MV-4-11 (cell line): ENCODE measurements around the gene LRRTM4.
"Not testable (repeated sequence)": the region's sequence is repeated elsewhere in the genome, so short reads cannot be mapped to it uniquely, and the experiment has no call there.

Experiments
- DNase-seq: peaks from one replicate; lab custom pipeline; 2025; lab: John Stamatoyannopoulos, UW

LRRTM4 gene

DNA sequence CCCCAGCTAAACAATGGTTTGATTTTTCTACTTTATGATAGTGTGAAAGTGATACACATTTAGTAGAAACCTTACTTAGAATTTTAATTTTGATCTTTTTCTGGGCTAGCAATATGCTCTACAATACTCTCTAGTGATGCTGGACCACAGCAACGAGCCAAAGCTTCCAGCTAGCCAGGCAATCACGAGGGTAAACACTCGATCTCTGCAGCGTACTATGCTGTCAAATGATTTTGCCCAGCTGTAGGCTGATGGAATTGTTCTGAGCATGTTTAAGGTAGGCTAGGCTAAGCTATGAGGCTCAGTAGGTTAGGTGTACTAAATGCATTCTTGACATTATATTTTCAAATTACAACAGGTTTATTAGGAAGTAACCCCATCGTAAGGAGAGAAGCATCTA lies 207.5 kb downstream of the LRRTM4 start:
- DNase-seq = no peak

DNA sequence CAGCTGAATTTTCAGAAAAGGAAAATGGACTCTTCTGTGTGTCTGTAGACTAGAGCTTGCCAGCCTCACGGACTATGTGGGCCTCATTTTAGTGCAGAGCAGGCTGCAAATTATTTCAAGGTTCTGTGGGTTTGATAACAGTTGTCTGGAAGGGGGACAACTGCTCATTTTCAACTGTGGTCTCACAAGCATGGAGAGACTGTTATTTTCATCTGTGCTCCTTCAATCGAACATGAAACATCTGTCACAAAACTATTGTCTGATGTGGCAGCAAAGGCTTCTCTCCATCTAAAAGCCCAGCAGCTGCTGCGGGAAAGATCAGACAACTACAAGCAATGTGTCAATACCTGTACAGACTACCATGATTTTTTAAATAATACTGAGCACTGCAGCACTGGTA lies 211.8 kb downstream of the LRRTM4 start:
- DNase-seq = no peak

DNA sequence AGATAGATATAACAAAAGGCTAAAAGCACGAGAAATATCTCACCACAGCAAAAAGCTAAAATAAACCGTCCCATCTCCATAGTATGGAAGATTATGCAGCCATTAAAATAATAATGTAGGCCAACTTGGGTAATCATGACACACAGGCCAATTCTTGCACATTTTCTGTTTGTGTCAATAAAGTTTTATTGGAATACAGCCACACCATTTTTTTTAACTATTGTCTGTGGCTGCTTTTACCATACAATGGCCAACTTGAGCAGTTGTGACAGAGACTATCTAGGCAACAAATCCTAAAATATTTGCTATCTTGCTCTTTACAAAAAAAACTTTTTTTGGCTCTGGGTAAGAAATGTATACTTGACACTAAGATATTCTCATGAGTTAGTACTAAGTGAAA lies 212.5 kb downstream of the LRRTM4 start:
- no peak for DNase-seq

DNA sequence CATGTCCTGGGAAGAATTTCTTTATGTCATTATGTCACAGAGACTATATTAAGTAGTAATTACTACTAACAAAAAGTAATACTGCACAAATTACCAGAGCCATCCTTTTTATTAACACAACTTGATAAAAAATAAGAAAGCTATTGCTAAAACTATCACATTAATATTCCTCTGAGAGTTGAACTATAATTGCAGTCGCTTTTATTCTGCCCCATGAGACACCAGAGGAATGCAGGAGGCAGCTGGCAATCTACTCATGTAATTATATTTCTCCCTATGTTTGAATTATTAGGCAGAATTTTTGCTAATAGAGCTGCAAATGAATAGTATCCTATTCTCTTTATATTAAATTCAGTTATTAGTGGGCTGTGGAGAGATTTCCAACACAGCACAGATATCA lies 220.7 kb downstream of the LRRTM4 start:
- DNase-seq = no peak

DNA sequence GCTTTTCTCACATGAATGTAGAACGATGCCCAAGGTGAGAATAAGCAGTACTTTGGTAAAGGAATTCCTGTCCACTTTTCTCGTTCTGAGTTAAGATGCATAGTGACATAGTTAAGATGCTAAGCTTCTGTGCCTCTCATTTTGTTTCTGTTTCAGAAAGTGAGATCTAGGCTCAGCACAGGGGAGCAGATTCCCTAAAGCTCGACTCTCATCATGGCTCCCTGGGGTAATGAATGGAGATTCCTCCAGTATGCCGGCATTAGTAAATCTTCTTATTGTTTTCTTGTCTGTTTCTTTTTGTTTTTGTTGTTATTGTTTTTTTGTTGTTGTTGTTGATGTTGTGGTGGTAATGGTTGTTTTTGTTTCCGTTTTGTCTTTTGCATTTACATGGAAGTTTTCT lies 225.4 kb downstream of the LRRTM4 start:
- no peak for DNase-seq

DNA sequence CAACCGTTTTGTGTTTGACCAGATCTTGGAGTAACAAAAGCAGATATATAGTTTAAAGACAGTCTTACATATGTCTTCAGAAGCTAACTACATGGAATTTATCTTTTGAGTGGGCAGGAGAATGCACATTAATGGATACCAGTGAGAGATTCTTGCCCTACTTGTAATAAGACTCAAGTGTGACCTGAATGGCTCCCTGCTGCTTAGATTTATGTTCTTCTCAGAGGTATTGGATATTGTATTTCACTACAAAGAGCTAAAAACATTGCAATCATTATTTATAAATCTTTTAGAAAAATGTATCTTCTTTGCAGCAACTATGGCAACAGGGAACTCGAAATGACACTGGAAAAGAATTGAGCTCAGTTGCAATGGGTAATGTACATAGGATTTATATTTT lies 227.7 kb downstream of the LRRTM4 start:
- DNase-seq = no peak

DNA sequence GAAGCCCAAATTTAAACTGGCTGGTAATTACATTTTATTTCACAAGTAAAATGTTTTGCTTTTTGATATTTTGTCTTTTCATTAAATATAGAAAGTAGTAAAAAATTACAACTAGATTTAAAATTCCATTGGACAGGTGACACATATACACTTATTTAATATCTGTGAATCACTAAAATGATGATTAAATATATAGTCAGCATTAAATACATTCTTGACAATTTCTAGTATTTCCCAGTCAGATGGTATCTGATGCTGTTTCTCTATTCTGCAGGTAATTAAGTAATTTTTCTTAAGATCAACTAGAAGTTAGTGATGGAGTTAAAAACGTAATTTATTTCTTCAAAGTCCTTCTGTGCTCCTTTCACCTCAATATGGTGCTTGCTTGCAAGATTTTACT lies 237.8 kb downstream of the LRRTM4 start:
- DNase-seq = no peak

DNA sequence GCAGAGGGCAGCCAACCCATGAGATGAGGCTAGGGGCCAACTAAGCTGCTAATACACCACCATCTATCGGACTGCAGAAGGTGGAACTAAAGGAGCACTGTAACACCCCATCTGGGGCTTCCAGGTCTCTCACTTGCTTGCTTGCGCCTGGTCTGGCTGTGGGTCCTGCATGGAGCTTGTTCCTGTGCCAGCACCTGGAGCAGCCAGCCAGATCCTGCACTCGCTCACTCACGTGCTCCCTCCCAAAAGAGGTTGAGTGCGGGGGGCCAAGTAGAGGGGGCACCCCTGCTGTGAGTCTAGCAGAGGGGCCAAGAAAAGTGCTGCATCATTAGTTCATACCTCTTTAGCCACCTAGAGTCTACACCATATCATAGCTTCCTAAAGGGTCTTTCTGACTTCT lies 250.9 kb downstream of the LRRTM4 start:
- no peak for DNase-seq

DNA sequence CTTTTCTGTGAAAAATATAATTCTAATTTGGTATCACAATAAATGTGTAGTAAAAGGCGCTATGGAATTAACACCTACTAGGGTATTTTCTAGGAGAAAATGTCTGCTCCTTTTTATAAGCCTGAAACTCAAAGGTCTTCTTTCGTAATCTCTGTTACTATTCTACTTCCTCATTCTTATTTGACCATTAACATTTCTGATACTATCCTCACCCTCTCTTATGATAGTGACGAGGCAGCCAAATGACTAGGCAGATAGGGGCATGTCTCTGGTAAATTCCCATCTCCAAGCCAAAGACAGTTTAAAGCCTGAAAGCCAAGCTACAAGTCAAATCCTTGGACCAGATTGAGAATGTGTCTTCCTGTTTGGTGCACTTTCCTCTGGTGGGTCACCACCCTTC lies 251.7 kb downstream of the LRRTM4 start:
- peak; percentile 42 for DNase-seq

DNA sequence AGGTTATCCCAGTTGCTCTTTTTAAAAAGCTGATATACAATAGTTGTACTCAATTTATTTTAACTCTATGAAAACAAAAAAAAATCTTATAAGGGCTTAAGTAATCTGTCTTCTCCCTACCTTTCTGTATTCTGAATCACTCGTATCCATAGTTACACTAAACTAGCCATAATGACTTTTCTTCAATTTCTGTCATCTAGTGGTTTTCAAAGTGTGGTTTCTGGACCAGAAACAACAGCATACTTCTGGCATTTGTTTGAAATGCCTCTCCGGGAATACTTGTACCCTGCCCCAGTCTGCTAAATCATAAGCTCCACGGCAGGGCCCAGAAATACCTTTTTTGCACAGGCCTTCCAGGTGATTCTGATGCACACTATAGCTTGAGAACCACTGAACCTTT lies 253.6 kb downstream of the LRRTM4 start:
- no peak for DNase-seq

DNA sequence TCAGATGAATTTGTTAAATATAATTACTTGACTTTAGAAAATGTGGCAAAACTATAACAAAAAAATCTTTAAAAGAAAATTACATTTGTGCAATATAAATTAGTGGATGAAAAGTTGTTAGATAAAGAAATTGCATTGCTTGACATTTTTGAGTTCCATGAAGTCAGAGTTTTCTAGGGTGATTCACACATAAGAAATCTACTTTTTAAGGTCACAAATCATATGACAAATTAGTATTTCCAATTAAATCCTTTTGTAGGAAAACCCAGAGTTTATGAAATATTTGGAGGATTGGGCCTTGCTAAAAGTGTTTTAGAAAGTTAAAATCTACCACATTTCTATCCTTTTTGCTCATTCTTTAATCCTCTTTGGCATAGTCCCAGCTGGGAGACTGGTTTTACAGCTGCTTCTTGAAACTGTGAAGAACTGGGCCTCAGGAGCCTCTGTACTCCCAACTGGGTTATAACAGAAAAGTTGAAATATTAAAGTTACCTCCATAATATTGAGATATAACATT lies 289.2 kb downstream of the LRRTM4 start:
- DNase-seq = no peak

DNA sequence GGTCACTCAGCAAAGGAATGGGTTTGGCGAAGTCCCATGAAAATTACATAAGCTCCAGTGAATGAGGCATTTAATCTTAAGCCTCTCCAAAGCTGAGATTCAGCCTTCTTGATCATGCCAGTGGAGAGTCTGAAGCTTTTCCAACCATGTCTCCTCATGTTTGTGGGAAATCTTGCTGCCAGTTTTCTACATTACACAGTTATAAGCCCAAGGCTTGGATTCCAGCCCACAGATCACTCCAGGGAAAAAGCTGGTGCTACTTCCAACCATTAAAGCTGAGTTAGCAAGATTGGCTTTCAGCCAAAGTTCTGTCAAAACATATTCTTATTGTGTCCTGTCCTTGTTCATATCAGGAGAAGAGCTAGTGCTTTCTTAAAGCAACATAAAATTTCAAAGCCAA lies 293.8 kb downstream of the LRRTM4 start:
- no peak for DNase-seq

DNA sequence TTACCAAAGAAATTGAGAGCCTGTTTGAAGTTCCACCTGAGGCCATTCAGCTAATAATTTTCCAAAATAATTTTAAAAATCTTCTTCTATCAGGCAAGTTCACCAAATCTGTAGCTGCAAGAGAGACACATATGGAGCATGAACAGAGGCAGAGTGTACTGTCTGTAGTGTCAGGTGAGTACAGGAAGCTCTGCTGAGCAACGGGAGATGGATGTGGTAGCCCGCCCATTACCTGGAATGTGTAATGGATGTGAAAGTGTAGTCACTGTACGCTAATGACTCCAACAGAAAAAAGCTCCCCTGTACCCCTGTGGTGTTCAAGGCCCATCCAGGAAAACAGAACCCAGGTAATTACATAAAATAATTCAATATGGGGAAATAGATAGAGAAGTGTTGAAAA lies 311.5 kb downstream of the LRRTM4 start:
- DNase-seq = no peak

DNA sequence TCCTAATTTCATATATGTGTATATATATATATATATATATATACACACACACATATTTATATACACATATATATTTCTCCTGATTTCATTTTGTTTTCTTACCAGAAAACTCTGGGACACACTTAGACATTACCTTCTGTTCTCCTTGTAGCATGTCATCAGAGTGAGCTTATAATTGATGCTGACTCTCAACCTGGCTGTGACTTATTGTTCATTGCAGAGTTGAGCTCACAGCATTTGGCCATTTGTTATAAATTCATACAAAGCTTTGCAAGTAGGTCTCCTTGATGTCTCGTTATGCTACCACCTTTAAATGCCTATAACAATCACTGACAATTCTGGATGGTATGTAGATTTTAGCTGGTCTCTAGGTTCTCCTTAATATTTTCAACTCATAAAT lies 314.8 kb downstream of the LRRTM4 start:
- DNase-seq = no peak

DNA sequence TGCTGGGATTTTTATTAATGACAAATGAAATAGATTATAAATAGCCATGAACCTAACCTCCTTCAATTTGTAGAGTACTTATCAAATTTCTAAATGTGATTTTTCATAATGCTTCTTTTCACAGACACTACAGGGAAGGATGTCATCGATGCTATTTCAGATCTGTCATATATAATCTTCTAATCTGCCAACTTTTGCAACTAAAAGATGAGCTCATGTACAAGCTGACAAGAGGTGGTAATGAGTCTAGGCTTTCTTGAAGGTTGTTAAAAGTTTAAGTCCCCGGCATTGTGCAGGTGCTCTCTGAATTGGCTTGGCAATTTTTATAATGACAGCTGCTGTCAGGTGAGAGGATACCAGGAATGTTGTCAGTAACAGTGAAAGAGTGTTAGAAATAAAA lies 320.4 kb downstream of the LRRTM4 start:
- DNase-seq = no peak

DNA sequence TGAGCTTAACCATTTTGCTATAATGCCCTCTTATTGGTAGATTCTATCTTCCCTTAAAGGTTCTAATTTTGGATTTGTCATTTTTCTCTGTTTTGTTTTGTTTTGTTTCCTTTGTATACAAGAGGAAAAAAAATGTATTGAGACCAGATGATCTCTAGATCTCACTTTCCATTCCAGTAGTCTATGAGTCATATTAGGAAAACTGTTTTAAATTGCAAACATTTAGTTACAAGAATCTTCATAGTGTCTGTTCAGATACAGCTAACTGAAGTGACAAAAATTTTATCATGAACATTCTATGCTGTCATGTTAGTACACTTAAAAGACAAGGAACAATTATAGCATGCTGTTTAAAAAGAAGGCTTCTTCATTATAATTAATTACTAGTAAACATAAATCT lies 322.8 kb downstream of the LRRTM4 start:
- DNase-seq = no peak

DNA sequence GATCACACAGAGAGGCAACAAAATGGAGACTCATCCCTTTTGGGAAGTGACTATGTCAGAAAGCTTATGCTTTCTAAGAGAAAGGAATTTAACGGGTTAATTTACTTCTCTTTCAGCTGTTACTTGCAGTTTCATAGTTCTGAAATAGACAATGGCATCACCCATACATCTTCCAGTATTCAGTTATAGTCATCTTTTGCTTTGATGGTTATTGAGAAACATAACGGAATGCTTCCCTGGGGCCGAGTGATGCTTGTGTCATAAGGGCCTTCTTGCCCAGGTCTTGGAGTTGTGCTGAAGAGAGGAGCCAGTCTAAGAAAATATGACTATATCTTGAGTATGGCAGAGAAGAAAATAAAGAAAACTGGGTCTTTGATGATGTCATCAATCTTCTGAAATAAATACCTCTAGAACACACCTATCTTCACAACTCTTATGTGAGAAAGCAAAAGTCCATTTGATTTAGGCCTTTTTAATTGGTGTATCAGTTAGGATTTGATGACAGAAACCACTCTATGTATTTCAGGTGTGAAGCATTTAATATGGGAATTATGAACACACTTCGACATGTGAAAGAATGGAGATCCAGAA lies 328.2 kb downstream of the LRRTM4 start:
- DNase-seq = peak; percentile 15

DNA sequence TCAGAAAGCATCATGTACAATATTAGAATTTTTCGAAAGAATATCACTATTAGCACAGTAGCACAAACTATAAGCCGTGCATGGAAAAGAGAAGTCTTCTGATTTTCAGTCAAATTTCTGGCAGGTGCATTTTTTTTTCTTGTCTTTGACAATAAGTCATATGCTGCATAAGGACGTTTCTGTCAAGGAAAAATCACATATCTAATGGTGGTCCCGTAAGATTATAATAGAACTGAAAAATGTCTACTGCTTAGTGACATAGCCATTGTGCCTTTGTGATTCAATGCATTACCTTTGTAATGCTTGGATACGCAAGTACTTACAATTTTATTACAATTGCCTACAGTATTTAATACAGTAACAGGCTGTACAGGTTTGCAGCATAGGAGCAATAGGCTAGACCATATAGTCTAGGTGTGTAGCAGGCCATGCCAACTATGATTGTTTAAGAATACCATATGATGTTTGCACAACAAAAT lies 329.3 kb downstream of the LRRTM4 start:
- DNase-seq = no peak

DNA sequence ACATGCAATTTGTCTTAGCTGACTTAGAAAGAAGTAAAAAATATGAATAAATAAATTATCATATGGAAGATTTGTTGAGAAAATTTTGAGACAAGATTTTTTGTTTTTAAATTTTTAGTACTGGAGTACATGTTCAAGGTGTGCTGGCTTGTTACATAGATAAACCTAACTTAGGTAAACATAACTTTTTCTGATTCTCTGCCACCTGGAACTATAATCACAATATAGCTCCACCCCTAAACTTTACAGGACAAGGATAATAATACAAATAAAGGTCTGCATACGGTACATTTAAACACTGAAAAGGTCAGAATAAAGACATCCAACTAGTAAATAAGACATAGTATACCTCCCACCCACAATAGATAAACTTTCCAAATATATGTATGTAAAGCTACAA lies 330.5 kb downstream of the LRRTM4 start:
- DNase-seq = no peak

DNA sequence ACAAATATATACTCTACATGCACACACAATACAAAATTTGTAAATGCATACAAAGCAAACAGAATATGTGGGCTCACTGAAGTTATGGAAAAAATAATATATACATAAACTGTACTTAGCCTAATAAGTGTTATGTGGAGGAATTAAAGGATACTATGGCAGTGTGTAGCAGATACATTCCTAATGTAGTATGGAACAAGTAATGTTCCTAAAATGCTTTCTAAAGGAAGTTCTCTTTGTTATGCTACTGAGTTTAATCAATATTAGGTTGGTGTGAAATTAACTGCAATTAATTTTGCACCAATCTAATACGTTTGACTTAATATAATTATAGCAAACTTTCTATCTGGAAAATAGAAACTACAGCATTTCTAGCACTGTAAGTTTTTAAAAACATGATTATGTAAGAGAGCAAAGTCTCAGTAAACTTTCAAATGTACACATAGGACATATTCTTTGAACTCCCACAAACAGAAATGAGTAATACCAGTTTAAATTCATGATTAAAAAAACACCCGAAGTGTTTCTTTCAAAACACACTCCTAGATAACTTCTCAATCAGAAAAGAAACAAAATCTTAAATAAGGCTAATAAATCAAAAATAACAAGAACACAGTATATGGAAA lies 331.3 kb downstream of the LRRTM4 start:
- no peak for DNase-seq

DNA sequence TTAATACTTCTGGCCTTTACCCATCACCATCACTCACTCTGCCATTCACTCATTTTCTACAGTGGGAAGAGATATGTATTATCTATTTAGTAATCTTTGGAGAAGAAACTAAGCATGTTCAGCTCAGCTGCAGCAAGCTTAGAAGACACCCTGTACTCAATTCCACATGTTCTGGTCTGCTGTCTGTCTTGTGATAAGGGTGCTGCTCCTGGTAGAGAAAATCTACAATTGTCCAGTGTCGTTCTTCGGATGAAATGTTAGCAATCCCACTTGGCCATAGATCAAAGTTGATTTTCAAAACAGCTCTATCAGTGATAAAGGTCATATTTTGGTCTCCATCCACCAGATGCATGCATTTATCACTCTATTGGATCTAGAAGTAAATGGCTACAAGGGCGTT lies 337.1 kb downstream of the LRRTM4 start:
- no peak for DNase-seq

DNA sequence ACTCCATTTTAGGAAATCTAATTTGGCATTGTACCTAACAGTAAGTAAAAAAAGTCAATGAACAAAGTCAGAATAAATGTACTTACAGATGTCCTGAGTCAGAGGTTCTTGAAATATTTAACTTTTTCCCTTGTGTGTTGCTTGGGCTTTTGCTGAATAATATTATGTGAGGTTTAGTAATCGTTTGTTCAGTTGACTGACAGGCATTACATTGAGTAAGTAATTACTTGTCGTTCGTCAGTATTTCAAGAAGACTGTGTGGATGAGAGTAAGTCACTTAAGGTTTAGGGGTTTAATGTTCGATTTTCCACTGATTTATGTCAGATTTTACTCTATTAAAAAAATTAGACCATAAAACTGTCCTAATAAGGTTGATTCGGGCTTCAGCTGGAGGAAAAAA lies 342.9 kb downstream of the LRRTM4 start:
- no peak for DNase-seq

DNA sequence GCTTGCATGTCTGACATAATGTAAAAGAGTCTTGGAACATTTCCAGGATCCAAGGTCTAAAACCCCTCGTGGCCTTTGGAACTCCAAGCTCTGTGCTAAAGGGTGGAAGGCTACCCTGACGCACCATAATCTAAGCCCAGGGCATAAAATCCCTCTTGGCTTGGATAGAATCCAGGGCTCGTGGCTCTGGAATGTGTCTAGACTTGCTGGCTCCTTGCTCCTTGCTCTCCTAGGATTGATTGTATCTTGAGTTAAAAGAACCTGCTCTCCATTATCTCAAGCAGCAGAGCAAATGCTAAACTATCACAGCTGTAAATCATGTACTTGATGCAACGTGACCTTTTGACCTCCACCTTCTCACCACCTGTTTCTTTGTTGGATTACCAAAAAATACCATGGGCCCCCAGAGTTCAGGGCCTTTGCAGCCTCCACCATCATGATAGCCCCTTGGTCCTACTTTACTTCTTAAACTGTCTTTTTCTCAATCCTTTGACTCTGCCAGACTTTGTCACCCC lies 346.9 kb downstream of the LRRTM4 start:
- DNase-seq = not testable (repeated sequence)

DNA sequence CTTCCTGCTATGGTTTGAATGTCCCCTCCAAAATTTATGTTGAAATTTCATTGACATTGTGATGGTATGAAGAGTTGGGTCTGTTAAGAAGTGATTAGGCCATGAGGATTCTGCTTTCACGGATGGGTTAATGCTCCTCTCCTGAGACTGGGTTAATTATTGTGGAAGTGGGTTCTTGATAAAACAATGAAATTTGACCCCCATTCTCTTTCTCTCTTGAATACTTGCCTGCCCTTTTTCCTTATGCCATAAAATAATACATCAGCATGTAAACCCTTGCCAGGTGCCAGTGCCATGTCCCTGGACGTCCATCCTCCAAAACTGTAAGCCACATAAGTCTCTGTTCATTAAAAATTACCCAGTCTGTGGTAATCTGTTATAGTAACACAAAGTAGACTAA lies 352.8 kb downstream of the LRRTM4 start:
- DNase-seq = no peak
